ENCODE results near the gene SKA2.
A peak's percentile ranks its signal among the peaks of the same experiment; 100 is the strongest.

Gene SKA2

DNA sequence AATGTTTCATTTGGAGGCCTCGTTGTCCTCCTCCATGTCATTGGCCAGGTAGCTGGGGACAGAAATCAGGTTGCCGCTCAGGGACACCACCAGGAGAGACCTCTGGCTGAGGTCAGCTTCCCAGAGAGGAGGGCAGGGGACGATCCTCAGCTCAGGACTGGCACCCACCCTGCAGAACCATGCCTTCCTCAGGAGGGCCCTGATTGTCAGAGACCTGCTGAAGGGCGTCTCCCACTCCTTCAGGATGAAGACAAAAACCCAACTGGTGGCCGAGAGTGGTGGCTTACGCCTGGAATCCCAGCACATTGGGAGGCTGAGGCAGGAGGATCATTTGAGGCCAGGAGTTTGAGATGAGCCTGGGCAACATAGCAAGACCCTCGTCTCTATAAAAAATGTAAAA is 20.1 kb upstream of the SKA2 start:
- no peak for DNase-seq (ENCODE audit: low read depth)
- Histone ChIP-seq H3K9ac (ENCODE audit: low read length) (no peak overlapping the region), H3K27me3 (replicated peaks; ENCODE audit: control insufficient read depth, insufficient read depth, low read length) (no peaks in the 10 kb centered on the region), H3K4me1 (ENCODE audit: control insufficient read depth, insufficient read depth, low read length) (no peaks in the 10 kb centered on the region), H3K4me3 (ENCODE audit: low read length) (no peak overlapping the region), H3K36me3 (ENCODE audit: control insufficient read depth, insufficient read depth, low read length, severe bottlenecking) (no peaks in the 10 kb centered on the region), H3K9me3 (ENCODE audit: control insufficient read depth, low read length) (no peaks in the 10 kb centered on the region)

DNA sequence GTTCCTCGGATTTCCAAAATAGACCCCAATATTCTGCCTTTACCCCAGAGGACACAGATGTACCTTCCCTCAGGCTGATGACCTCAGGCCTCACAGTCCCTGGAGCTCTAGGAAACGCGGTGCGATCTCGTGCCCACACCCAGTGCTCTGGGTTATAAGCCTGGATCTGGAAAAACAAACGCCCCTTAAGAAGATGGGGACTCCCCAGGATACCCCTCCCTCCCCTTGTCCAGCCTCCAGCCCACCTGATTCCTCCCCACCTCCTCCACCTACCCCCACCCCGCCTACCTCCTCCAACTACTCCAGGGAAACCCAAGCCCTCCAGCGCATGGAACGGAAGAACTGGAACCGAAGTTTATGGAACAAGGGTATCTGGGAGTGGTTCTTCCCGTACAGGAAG is 19.7 kb upstream of the SKA2 start:
- no peak for DNase-seq (ENCODE audit: low read depth)
- H3K9ac ChIP-seq (ENCODE audit: low read length): no peak overlapping the region
- no peaks in the 10 kb centered on the region for H3K9me3 ChIP-seq (ENCODE audit: control insufficient read depth, low read length)
- H3K4me3 ChIP-seq (ENCODE audit: low read length): no peak overlapping the region
- no peaks in the 10 kb centered on the region for H3K36me3 ChIP-seq (ENCODE audit: control insufficient read depth, insufficient read depth, low read length, severe bottlenecking)
- H3K27me3 ChIP-seq (replicated peaks; ENCODE audit: control insufficient read depth, insufficient read depth, low read length): no peaks in the 10 kb centered on the region
- H3K4me1 ChIP-seq (ENCODE audit: control insufficient read depth, insufficient read depth, low read length): no peaks in the 10 kb centered on the region

DNA sequence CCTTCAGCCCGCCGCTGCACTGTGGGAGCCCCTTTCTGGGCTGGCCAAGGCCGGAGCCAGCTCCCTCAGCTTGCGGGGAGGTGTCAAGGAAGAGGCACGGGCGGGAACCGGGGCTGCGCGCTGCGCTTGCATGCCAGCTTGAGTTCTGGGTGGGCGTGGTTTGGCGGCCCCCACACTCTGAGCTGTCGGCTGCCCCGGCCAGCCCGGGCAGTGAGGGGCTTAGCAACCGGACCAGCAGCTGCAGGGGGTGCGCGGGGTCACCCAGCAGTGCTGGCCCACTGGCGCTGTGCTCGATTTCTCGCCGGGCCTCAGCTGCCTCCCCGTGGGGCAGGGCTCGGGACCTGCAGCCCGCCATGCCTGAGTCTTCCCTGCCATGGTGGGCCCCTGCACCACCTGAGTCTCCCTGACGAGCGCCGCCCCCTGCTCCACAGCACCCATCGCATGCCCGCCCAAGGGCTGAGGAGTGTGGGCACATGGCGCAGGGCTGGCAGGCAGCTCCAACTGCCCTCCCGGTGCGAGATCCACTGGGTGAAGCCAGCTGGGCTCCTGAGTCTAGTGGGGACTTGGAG is 17.5 kb upstream of the SKA2 start:
- Histone ChIP-seq H3K4me1 (ENCODE audit: control insufficient read depth, insufficient read depth, low read length) (no peaks in the 10 kb centered on the region), H3K9me3 (ENCODE audit: control insufficient read depth, low read length) (no peaks in the 10 kb centered on the region), H3K4me3 (ENCODE audit: low read length) (no peak overlapping the region), H3K9ac (ENCODE audit: low read length) (no peak overlapping the region), H3K27me3 (replicated peaks; ENCODE audit: control insufficient read depth, insufficient read depth, low read length) (no peaks in the 10 kb centered on the region), H3K36me3 (ENCODE audit: control insufficient read depth, insufficient read depth, low read length, severe bottlenecking) (no peaks in the 10 kb centered on the region)
- DNase-seq (ENCODE audit: low read depth): no peak

DNA sequence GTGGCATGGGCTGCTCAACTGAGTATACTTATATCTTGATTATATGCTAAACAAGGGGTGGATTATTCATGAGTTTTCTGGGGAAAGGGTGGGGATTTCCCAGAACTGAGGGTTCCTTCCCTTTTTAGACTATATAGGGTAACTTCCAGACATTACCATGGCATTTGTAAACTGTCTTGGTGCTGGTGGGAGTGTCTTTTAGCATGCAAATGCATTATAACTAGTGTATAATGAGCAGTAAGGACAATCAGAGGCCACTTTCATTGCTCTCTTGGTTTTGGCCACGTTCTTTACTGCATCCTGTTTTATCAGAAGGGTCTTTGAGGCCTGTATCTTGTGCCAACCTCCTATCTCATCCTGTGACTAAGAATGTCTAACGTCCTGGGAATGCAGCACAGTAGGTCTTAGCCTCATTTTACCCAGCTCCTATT is 12.6 kb upstream of the SKA2 start:
- no peaks in the 10 kb centered on the region for H3K4me1 ChIP-seq (ENCODE audit: control insufficient read depth, insufficient read depth, low read length)
- H3K4me3 ChIP-seq (ENCODE audit: low read length): no peak overlapping the region
- no peaks in the 10 kb centered on the region for H3K27me3 ChIP-seq (replicated peaks; ENCODE audit: control insufficient read depth, insufficient read depth, low read length)
- no peaks in the 10 kb centered on the region for H3K36me3 ChIP-seq (ENCODE audit: control insufficient read depth, insufficient read depth, low read length, severe bottlenecking)
- no peak overlapping the region for H3K9ac ChIP-seq (ENCODE audit: low read length)
- no peaks in the 10 kb centered on the region for H3K9me3 ChIP-seq (ENCODE audit: control insufficient read depth, low read length)
- no peak for DNase-seq (ENCODE audit: low read depth)

DNA sequence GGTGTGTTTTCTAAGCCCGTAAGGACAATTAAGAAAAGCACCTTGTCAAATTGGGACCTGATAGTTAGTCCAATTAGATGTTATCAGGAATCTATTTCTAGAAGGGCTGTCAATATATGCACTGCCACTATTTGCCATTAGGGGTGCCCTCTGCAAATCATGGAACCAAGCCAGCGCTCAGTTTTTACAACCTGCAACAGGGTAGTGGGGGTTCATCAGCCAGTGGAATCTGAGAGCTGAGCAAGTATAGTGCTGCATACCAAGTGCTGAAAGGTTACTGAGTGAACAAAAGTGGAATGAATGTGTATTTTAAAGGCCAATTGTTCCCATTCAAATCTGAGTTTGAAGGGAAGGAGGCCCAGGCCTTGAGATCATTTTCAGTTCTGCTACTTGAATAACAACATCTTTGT is 11.0 kb upstream of the SKA2 start:
- Histone ChIP-seq H3K27me3 (replicated peaks; ENCODE audit: control insufficient read depth, insufficient read depth, low read length) (no peaks in the 10 kb centered on the region), H3K36me3 (ENCODE audit: control insufficient read depth, insufficient read depth, low read length, severe bottlenecking) (no peaks in the 10 kb centered on the region), H3K4me3 (ENCODE audit: low read length) (no peak overlapping the region), H3K9me3 (ENCODE audit: control insufficient read depth, low read length) (no peaks in the 10 kb centered on the region), H3K9ac (ENCODE audit: low read length) (no peak overlapping the region), H3K4me1 (ENCODE audit: control insufficient read depth, insufficient read depth, low read length) (no peaks in the 10 kb centered on the region)
- peak; percentile 47 for DNase-seq (ENCODE audit: low read depth)

DNA sequence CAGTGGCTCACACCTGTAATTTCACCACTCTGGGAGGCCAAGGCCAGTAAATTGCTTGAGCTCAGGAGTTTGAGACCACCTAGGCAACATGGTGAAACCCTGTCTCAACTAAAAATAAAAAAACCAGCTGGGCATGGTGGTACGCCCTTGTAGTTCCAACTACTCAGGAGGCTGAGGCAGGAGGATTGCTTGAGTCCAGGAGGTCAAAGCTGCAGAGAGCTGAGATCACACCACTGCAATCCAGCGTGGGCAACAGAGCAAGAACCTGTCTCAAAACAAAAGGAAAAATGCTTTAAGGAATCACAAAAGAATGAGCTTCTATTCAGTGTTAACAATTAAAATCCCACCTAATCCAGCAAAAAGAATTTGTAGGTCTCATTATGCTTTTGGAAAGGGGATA is 6.5 kb upstream of the SKA2 start:
- no peak for DNase-seq (ENCODE audit: low read depth)
- Histone ChIP-seq H3K9ac (ENCODE audit: low read length) (no peak overlapping the region), H3K9me3 (ENCODE audit: control insufficient read depth, low read length) (no peaks in the 10 kb centered on the region), H3K27me3 (replicated peaks; ENCODE audit: control insufficient read depth, insufficient read depth, low read length) (no peaks in the 10 kb centered on the region), H3K4me1 (ENCODE audit: control insufficient read depth, insufficient read depth, low read length) (no peaks in the 10 kb centered on the region), H3K4me3 (ENCODE audit: low read length) (no peak overlapping the region), H3K36me3 (ENCODE audit: control insufficient read depth, insufficient read depth, low read length, severe bottlenecking) (no peaks in the 10 kb centered on the region)

DNA sequence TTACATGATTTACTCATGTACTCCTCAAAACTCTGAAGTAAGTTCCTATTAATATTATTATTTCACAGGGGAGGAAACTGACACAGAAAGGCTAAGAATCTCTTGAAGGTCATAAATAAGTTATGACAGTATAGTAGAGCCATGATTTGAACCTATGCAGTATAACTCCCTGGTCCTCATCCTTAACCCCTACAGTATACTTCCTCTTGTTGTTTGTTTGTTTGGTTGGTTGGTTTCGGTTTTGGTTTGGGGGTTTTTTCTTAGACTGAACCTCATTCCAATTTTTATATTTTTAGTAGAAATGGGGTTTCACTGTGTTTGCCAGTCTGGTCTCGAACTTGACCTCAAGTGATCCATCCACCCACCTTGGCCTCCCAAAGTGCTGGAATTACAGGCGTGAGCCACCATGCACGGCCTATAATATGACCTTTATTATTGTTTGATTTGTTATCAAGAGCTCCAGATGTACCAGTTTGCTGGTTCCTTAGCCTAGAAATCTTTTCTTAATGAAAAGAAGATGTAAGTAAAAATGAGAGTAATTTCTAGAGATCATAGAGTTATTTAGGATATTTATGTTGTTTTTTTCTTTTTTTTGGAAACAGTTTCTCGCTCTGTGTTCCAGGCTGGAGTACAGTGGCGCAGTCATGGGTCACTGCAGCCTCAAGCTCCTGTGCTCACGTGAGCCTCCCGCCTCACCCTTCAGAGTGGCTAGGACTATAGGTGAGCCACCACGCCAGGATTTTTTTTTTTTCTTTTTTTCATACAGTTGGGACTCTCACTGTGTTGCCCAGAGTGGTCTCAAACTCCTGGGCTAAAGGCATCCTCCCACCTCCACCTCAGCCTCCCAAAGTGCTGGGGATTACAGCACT is 5.4 kb upstream of the SKA2 start:
- H3K36me3 ChIP-seq (ENCODE audit: control insufficient read depth, insufficient read depth, low read length, severe bottlenecking): no peaks in the 10 kb centered on the region
- DNase-seq (ENCODE audit: low read depth): no peak
- H3K27me3 ChIP-seq (replicated peaks; ENCODE audit: control insufficient read depth, insufficient read depth, low read length): no peaks in the 10 kb centered on the region
- H3K9me3 ChIP-seq (ENCODE audit: control insufficient read depth, low read length): no peaks in the 10 kb centered on the region
- H3K4me1 ChIP-seq (ENCODE audit: control insufficient read depth, insufficient read depth, low read length): peaks cover 6% of the 10 kb centered on the region
- no peak overlapping the region for H3K9ac ChIP-seq (ENCODE audit: low read length)
- H3K4me3 ChIP-seq (ENCODE audit: low read length): peak overlapping the region; percentile 54

DNA sequence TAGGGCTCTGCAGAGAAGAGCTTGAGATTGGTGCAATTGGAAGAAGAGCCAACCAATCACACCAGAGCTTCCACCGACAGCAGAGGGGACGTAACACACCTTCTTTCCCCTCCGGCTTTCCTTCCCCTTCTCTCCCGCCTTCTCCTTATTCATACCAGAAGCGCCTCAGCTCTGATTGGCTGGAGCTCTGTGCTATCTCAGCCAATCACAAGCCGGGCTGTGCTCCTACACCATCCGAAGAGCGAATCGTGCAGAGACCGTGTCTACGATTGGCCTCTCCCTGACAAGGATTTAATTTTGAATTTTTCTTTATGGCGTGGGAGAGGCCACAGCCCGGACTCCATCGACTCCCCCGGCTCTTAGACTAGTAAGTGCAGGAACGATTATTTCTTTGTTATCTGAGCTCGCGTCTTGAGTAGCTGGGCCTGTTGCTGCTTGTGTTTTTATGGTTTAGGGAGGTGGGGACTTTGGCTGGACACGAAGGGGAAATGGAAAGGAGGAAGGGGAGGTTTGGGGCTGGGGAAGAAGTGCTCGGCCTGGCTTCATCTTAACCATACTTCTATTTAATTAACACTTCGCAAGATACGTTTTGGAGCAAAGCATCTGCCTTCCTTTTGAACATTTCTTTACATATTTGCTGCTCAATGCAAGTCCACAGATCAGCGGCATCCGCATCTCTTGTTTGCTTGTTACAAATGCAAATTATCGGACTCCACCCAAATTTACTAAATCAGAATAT is 622 bp upstream of the SKA2 start, which contains the start of gene PRR11:
Gene PRR11, plus strand, starts transcription at position 308 of the 739 bp plus-strand sequence. CDS start 14,007 bp downstream, outside the sequence.
- Histone ChIP-seq H3K9ac (ENCODE audit: low read length) (peak within 1 kb of the TSS; percentile 86), H3K36me3 (ENCODE audit: control insufficient read depth, insufficient read depth, low read length, severe bottlenecking) (no peaks in the 10 kb centered on the region), H3K9me3 (ENCODE audit: control insufficient read depth, low read length) (no peaks in the 10 kb centered on the region), H3K27me3 (replicated peaks; ENCODE audit: control insufficient read depth, insufficient read depth, low read length) (no peaks in the 10 kb centered on the region), H3K4me1 (ENCODE audit: control insufficient read depth, insufficient read depth, low read length) (peaks cover 6% of the 10 kb centered on the region), H3K4me3 (ENCODE audit: low read length) (peak within 1 kb of the TSS; percentile 95)
- peak; percentile 99 for DNase-seq (ENCODE audit: low read depth)

DNA sequence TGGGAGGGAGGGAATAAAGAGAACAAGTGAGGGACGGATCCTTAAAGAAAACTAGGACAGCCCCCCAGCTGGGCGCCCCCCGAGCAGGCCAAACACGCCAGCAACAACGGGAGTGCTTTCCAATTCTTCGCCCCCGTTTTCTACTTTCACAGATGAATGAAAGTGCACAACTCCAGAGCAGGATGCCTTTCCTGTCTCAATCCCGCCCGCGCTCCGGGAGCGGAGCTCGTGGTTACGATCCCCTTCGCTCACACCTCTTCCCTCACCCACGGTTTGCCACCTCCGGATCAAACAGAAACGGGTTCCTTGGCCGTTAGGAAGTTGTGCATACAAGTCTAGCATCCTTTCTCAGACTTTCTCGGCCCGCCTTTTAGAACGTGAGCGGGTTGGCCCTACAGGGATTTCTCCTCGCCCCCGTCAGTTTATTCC is 680 bp downstream of the SKA2 start:
- Histone ChIP-seq H3K4me3 (ENCODE audit: low read length) (peak overlapping the region; percentile 95), H3K36me3 (ENCODE audit: control insufficient read depth, insufficient read depth, low read length, severe bottlenecking) (no peaks in the 10 kb centered on the region), H3K9ac (ENCODE audit: low read length) (peak overlapping the region; percentile 86), H3K27me3 (replicated peaks; ENCODE audit: control insufficient read depth, insufficient read depth, low read length) (no peaks in the 10 kb centered on the region), H3K4me1 (ENCODE audit: control insufficient read depth, insufficient read depth, low read length) (peaks cover 6% of the 10 kb centered on the region), H3K9me3 (ENCODE audit: control insufficient read depth, low read length) (no peaks in the 10 kb centered on the region)
- peak; percentile 73 for DNase-seq (ENCODE audit: low read depth)

DNA sequence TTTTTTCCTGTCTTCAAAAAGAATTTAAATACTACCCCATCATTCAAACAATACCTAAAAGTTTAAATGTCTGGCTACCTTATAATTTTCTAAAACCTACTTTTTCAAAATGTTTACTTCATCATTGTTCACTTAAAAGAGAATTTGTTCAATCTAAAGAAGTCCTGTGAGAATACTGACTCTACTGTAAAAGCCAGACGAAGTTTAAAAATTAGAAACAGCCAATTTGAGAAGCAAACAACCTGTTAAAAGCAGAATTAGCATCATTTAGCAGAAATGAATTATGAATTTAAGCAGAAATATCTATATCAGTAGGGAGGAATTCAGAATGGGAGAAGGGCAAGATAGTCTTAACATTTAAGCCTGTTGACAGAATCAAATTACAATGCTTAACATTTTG is 2.1 kb downstream of the SKA2 start:
- Histone ChIP-seq H3K4me3 (ENCODE audit: low read length) (no peak overlapping the region), H3K36me3 (ENCODE audit: control insufficient read depth, insufficient read depth, low read length, severe bottlenecking) (no peaks in the 10 kb centered on the region), H3K9me3 (ENCODE audit: control insufficient read depth, low read length) (no peaks in the 10 kb centered on the region), H3K4me1 (ENCODE audit: control insufficient read depth, insufficient read depth, low read length) (peaks cover 6% of the 10 kb centered on the region), H3K27me3 (replicated peaks; ENCODE audit: control insufficient read depth, insufficient read depth, low read length) (no peaks in the 10 kb centered on the region), H3K9ac (ENCODE audit: low read length) (peak overlapping the region; percentile 86)
- DNase-seq (ENCODE audit: low read depth): no peak

DNA sequence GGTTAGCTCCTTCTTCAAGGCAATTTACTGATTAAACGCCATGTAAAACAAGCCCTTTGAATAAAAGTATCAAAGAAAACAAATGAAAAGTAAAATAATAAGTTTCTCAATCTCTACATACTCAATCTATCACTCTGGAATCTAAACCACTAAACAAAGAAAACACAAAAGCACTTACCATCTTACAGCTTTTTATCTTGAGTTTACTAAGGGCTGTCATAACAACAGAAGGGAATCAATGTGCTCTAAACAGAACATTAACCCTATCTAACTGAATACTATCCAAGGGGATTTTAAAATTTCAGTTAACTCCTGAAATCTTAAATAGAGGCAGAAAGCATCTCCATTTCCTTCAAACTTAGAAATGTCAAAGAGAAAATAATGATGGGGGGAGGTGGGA is 3.4 kb downstream of the SKA2 start:
- peak; percentile 25 for DNase-seq (ENCODE audit: low read depth)
- Histone ChIP-seq H3K36me3 (ENCODE audit: control insufficient read depth, insufficient read depth, low read length, severe bottlenecking) (no peaks in the 10 kb centered on the region), H3K9ac (ENCODE audit: low read length) (no peak overlapping the region), H3K4me1 (ENCODE audit: control insufficient read depth, insufficient read depth, low read length) (peaks cover 6% of the 10 kb centered on the region), H3K9me3 (ENCODE audit: control insufficient read depth, low read length) (no peaks in the 10 kb centered on the region), H3K27me3 (replicated peaks; ENCODE audit: control insufficient read depth, insufficient read depth, low read length) (no peaks in the 10 kb centered on the region), H3K4me3 (ENCODE audit: low read length) (no peak overlapping the region)
